Diencephalon (tissue), 1 donor: ENCODE measurements around the gene SLC26A1. TPM values are rescaled to one million over a fixed set of nuclear protein-coding genes. Genes with fewer than 3 reads are reported as not detected.

Experiments
- total RNA-seq: library from RNA; depleted of rRNA; stranded (reverse); fragments of >200 nt; gene quantifications from one replicate; pipeline ENCODE4 v1.2.3, GENCODE V29; 2014

The SLC26A1 gene, protein sequence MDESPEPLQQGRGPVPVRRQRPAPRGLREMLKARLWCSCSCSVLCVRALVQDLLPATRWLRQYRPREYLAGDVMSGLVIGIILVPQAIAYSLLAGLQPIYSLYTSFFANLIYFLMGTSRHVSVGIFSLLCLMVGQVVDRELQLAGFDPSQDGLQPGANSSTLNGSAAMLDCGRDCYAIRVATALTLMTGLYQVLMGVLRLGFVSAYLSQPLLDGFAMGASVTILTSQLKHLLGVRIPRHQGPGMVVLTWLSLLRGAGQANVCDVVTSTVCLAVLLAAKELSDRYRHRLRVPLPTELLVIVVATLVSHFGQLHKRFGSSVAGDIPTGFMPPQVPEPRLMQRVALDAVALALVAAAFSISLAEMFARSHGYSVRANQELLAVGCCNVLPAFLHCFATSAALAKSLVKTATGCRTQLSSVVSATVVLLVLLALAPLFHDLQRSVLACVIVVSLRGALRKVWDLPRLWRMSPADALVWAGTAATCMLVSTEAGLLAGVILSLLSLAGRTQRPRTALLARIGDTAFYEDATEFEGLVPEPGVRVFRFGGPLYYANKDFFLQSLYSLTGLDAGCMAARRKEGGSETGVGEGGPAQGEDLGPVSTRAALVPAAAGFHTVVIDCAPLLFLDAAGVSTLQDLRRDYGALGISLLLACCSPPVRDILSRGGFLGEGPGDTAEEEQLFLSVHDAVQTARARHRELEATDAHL
- 1.8 TPM for total RNA-seq

DNA sequence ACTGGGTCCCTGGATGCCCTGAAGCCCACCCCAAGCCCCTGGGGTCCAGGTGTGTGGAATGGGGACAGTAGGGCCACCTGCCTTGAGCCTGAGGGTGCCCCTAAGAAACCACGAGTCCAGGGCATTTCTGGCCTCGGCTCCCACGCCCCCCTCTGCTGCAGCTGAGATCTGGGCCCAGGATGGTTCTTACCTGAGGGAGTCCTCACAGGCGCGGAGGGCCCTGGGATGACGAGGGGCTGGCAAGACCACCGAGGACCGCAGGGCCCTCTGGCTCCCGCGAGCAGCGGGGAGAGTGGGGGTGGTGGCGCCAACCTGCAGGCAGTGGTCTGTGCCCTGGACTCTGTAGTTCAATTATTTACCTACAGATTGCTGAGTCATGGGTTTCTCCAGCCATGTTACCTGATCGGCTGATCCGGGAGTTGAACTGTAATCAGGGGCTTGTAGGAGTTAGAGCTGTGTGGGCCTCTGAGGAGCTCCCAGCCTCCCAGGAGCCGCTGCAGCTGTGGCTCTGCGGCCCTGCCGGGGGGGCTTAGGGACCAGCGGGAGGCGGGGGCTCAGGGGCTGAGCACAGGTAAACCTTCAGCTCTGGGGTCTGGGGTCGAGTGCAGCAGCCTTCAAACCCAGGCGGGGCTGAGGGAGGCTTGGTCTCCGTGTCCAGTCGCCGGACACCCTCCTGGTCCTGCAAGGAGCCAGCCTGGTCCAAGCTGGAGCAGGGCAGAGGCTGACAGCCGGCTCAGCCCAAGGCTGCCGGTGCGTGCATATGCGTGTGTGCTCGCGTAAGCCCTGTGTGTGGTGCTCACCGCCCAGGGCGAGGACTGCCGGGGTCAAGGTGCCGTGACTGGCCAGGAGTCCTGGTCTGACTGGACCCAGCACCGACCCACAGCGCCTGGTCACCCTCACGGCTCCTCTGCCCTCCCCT lies at the start of gene SLC26A1:
Gene SLC26A1 (minus strand): TSS at position 294 of the 919 bp plus-strand sequence. CDS start 1,701 bp downstream, outside the sequence.

DNA sequence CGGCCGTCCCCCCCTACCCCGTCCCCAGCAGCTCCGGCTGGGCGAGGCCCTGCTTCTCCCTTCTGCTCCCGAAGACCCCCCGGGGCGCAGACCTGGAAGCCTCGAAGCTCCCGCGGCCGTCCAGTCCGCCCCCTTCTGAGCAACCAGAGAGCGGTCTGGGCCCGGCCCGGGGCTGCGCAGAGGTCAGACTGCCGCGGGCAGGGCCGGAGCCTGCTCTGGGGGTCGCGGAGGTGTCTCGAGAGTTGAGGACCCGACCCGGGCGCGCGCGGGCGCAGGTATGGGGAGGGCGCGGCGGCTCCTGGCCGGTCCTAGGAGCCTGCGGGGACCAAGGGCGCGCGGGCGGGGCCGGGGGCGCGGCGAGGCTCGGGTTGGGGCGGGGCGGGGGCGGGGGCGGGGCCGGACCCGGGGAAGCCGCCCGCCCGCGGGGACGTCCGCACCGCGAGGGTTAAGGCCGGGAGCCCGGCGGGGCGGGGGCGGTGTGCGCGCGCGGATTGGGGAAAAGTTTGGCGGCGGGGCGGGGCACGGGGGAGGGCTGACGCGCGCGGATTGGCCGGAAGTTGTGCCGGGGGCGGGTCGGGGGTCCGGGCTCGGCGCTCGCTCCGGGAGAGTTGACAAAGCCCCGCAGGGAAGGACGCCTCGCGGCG lies 17.9 kb upstream of the SLC26A1 start, which contains the start of gene FGFRL1:
Gene FGFRL1 (plus strand): TSS at position 605 of the 644 bp plus-strand sequence. CDS start 860 bp downstream, outside the sequence.

DNA sequence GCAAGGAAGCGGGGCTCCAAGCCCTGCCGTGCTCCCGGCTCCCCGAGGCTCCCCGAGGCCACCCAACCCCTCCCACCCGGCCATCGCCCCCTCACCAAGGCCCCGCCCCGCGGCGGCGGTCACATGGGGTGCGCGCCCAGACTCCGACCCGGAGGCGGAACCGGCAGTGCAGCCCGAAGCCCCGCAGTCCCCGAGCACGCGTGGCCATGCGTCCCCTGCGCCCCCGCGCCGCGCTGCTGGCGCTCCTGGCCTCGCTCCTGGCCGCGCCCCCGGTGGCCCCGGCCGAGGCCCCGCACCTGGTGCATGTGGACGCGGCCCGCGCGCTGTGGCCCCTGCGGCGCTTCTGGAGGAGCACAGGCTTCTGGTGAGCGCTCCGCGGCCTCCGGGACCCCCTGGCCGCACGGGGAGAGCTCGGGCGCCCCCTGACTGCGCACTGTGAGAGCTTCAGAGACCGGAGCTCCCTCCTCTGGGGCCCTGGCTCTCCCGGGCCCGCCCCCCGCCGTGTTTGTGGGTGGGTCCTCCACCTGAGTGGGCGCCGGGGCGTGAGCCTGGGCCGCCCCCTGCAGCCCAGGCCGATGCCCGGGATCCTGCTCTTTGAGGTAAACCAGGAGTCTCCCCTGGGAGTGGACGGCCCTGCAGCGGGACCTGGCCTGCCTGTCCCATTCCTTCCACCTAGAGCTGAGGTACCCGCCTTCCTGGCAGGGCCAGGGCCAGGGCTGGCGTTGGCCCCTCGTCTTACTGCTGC lies 6.2 kb downstream of the SLC26A1 start, which contains the start of gene IDUA:
Gene IDUA (plus strand): TSS at position 166 of the 745 bp plus-strand sequence. CDS start 41 bp downstream, at position 207.

DNA sequence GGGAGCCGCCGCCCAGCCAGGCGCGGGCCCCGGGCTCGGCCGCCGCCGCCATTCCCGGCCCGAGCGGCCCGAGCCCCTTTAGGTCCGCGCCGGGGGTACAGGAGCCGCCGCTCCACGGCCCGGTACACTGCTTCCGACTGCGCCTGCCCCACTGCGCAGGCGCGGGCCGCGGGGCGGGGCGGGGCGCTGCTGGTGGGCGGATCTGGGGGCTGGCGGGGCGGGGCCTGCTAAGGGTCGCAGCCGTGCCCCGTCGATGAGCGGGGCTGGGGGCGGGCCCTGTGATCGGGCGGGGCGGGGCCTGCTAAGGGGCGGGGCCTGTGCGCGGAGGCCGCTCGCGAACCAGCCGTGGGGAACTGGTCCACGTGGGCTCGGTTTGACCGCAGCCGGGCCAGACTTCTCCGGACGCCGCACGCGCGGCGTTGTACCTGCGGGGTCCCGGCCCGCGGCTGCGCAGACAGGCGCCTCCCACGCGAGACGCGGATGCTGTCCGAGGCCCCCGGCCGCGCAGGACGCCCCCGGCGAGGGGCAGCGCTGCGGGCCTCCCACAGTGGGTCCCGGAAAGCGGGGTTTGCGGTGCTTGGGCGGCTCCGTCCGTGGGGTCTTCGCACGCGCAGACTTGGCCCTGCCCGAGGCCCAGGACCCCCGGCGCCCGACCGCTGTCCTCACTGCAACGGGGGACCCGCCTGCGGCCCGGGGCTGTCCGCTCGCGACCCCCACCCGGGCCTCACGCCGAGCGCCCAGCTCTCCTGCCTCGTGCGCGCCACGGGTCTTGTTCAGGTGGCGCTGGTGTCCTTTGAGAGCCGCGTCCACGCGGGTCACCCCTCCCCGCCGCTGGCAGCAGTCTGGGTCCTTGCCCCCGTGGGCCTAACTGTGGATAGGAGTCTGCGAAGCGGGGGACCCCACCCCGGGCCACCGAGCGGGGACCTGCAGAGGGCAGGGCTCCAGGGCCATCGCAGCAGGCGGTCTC lies 19.5 kb downstream of the SLC26A1 start, which contains the start of gene DGKQ:
Gene DGKQ (minus strand): TSS at position 139 of the 967 bp plus-strand sequence. CDS start 87 bp downstream, at position 52.

Other genes starting within 250 kb of the SLC26A1 start
- 3.5 TPM for gene CPLX1, start 167.3 kb downstream of the SLC26A1 start, total RNA-seq
- 46.8 TPM for gene GAK, start 61.1 kb downstream of the SLC26A1 start, total RNA-seq
- 26.1 TPM for gene TMEM175, start 60.9 kb downstream of the SLC26A1 start, total RNA-seq
- gene DGKQ, start 19.8 kb downstream of the SLC26A1 start, total RNA-seq = 10.4 TPM
- 7.8 TPM for gene IDUA, start 6.4 kb downstream of the SLC26A1 start, total RNA-seq
- gene FGFRL1, start 18.2 kb upstream of the SLC26A1 start, total RNA-seq = 5.5 TPM
- 3.5 TPM for gene RNF212, start 120.2 kb upstream of the SLC26A1 start, total RNA-seq
- gene SPON2, start 179.2 kb upstream of the SLC26A1 start, total RNA-seq = 5.1 TPM